Heart left ventricle (tissue), 16 donors: ENCODE results near the gene PROCA1. TPM values are rescaled to one million over a fixed set of nuclear protein-coding genes. Genes with fewer than 3 reads are reported as not detected.

Experiments
- ATAC-seq, 4 donors: fragments of 200-7000 bp; cut with Tn5 transposase; one replicate each; pipeline ENCODE4 v1.9.1; 2020 to 2022; ENCODE audit warnings: moderate library complexity in 4 of 4, mild to moderate bottlenecking in 3 of 4, moderate number of reproducible peaks in 1 of 4
- DNase-seq, 5 donors: peaks; one replicate each; pipeline ENCODE4 v3.0.0-alpha.2; 2020
- H3K27ac ChIP-seq, 12 donors: fragments of 200-600 bp; sonication (generic) in 4 of 12; one replicate each; pipeline versions ENCODE4 v1.5.0 to v1.8.0; 2016 to 2022; ENCODE audit warnings: mild to moderate bottlenecking in 2 of 12
- H3K27me3 ChIP-seq, 9 donors: fragments of 200-600 bp; sonication (generic) in 2 of 9; one replicate each; pipeline versions ENCODE4 v1.5.1 to v1.8.0; 2016 to 2022; ENCODE audit warnings: mild to moderate bottlenecking in 3 of 9
- H3K36me3 ChIP-seq, 9 donors: fragments of 200-600 bp; sonication (generic) in 2 of 9; one replicate each; pipeline versions ENCODE4 v1.5.0 to v1.8.0; 2018 to 2022; ENCODE audit warnings: mild to moderate bottlenecking in 2 of 9
- H3K4me1 ChIP-seq, 12 donors: fragments of 200-600 bp; sonication (generic) in 4 of 12; one replicate each; pipeline versions ENCODE4 v1.5.0 to v1.8.0; 2016 to 2022; ENCODE audit warnings: mild to moderate bottlenecking in 3 of 12
- H3K4me3 ChIP-seq, 12 donors: fragments of 200-600 bp; sonication (generic) in 4 of 12; one replicate each; pipeline versions ENCODE4 v1.5.0 to v1.8.0; 2017 to 2022; ENCODE audit warnings: mild to moderate bottlenecking in 9 of 12, moderate library complexity in 4 of 12
- H3K9me3 ChIP-seq, 12 donors: fragments of 200-600 bp; sonication (generic) in 4 of 12; one replicate each; pipeline versions ENCODE4 v1.5.0 to v1.8.0; 2016 to 2022; ENCODE audit warnings: mild to moderate bottlenecking in 1 of 12
- CTCF ChIP-seq, 12 donors: fragments of 200-600 bp; sonication (generic) in 4 of 12; IDR thresholded peaks; one replicate each; pipeline versions ENCODE4 v1.5.0 to v1.8.0; 2018 to 2022; ENCODE audit warnings: antibody characterized with exemption in 12 of 12, mild to moderate bottlenecking in 5 of 12
- POLR2A ChIP-seq, 2 donors: fragments of 450-650 bp; IDR thresholded peaks; one replicate each; pipeline ENCODE4 v1.6.1; 2017; ENCODE audit warnings: antibody characterized with exemption in 2 of 2, mild to moderate bottlenecking in 2 of 2, moderate library complexity in 2 of 2
- WGBS, 4 donors: extraction: QIAGEN DNeasy Blood & Tissue Kit in 2 of 4; methylation state at CpG; one replicate each; pipeline versions ENCODE4 v1.1.5 to v1.1.7; 2013 to 2018; 5-methylcytosine and 5-hydroxymethylcytosine counted together
- intact Hi-C, 10 donors: fragments of 100-400 bp; cut with DNase I; formaldehyde crosslinking; loops; one replicate each; pipeline versions ENCODE4 v1.11.1 to v1.14.2; 2022
- polyA plus RNA-seq, 2 donors: library from polyadenylated mRNA; stranded (reverse); fragments of 200-250 nt; gene quantifications; one replicate each; pipeline ENCODE4 v1.2.3, GENCODE V29; 2013
- total RNA-seq, 9 donors: library from RNA; depleted of rRNA in 2 of 9; stranded (reverse); fragments of >200 nt in 2 of 9; fragmentation: NEBNext Ultra II Directional in 3 of 9; extraction: Animal tissue kit (Norgen Biotek cat#: 25700) in 3 of 9; gene quantifications; one replicate each; pipeline versions ENCODE4 v1.1.0 to v1.2.4, GENCODE V29; 2016 to 2023
- donor health status: ischemic (EF 13 %, LVEDD 7.1; RV severe dilation, severe dysfunction).
- donor health status: healthy with polysubstance abuse.
- donor health status: DM: no; HTN: yes; CAD: no.
- donor health status: DM: no; HTN: no; CAD: no.
- donor health status: ischemic (EF 25% LVEDD 6.9; RV normal size, moderate dysfunction).
- donor health status: ischemic (EF 25% LVEDD 5.7; RV mildly dilated, moderate dysfunction).
- donor health status: healthy.
- donor health status: DM: yes; HTN: yes; CAD: no.
- donor health status: ischemic (EF 35%, LVEDD 5.7; RV mildly dilated, moderate dysfunction).
- donor health status: nonischemic (EF 11% LVEDD 7.7; RV severe dilation, severe dysfunction).
- donor health status: DM: yes; HTN: yes; CAD: no.
- donor health status: PGD.
- donor health status: ischemic (EF 29% LVEDD 5.4; RV normal size, mild dysfunction).
- donor health status: nonischemic (EF 23%, LVEDD 6.1; RV moderate dilation, normal function).

PROCA1 gene
- total and polyA plus RNA-seq, 11 donors, result 0.64 to 2.6 (median 1.0) TPM

GRCh38 chr17:28751600-28752366 lies 40.1 kb upstream of the PROCA1 start:
- H3K27ac ChIP-seq, result no peak overlapping the region
- no peaks in the 10 kb centered on the region for H3K9me3 ChIP-seq
- TF ChIP-seq POLR2A (IDR thresholded peaks at IDR 0.05) (no peak), CTCF (IDR thresholded peaks at IDR 0.05) (no peak)
- ATAC-seq (no peak), DNase-seq (no peak)
- H3K27me3 ChIP-seq, result no peaks in the 10 kb centered on the region
- WGBS, 4 donors, result 91 to 95% (median 94%) methylated on average over 10 of the region's 10 CpGs
- intact Hi-C loops, result loop anchor here in 3 of 10 donors (2.0 kb wide), 2 partner anchors 23 to 25 kb away; partner anchors contain the start of genes TLCD1 (in 2 of the 3) and NEK8 (in 1 of the 3)
- H3K4me3 ChIP-seq, result no peak overlapping the region
- peaks cover 0 to 20% (median 7%) of the 10 kb centered on the region in 9 donors for H3K36me3 ChIP-seq
- peaks cover 0 to 19% (median 7%) of the 10 kb centered on the region in 12 donors for H3K4me1 ChIP-seq

GRCh38 chr17:28750178-28751047 lies 38.7 kb upstream of the PROCA1 start:
- H3K27ac ChIP-seq, result no peak overlapping the region

GRCh38 chr17:28749516-28750177 lies 38.0 kb upstream of the PROCA1 start:
- TF ChIP-seq CTCF (IDR thresholded peaks at IDR 0.05), result no peak
- TF ChIP-seq POLR2A (IDR thresholded peaks at IDR 0.05), result no peak
- ATAC-seq, result no peak
- no peak for DNase-seq
- no peak overlapping the region for H3K4me3 ChIP-seq
- no peaks in the 10 kb centered on the region for H3K27me3 ChIP-seq
- intact Hi-C loops, result loop anchor here in 8 of 10 donors (1.0 to 2.0 kb wide), 4 partner anchors 21 to 23 kb away; partner anchors contain the start of genes TLCD1 (in 5 of the 8) and NEK8 (in 2 of the 8)
- H3K9me3 ChIP-seq, result no peaks in the 10 kb centered on the region
- H3K27ac ChIP-seq, result peak overlapping the region in 1 of 12 donors; percentile 4
- peaks cover 0 to 20% (median 4%) of the 10 kb centered on the region in 9 donors for H3K36me3 ChIP-seq
- WGBS, 4 donors, result 43 to 65% (median 59%) methylated on average over 9 to 11 of the region's 11 CpGs
- peaks cover 0 to 40% (median 25%) of the 10 kb centered on the region in 12 donors for H3K4me1 ChIP-seq

More at GRCh38 chr17:28750178-28751047, 38.7 kb upstream of the PROCA1 start:
- DNase-seq, result peak; percentile 88 to 94 (median 91)
- Histone ChIP-seq H3K27me3 (no peaks in the 10 kb centered on the region), H3K4me3 (no peak overlapping the region), H3K36me3 (peaks cover 0 to 20% (median 4%) of the 10 kb centered on the region in 9 donors), H3K4me1 (peaks cover 0 to 32% (median 20%) of the 10 kb centered on the region in 12 donors), H3K9me3 (no peaks in the 10 kb centered on the region)
- intact Hi-C loops, result loop anchor here in 7 of 10 donors (1.0 to 2.0 kb wide), 4 partner anchors 22 to 24 kb away; partner anchors contain the start of genes TLCD1 (in 5 of the 7) and NEK8 (in 1 of the 7)
- WGBS, 4 donors, result 40 to 43% (median 40%) methylated on average over 20 of the region's 20 CpGs
- TF ChIP-seq POLR2A (IDR thresholded peaks at IDR 0.05) (no peak), CTCF (IDR thresholded peaks at IDR 0.05) (peak; percentile 97 to 100 (median 100))
- peak; percentile 77 to 87 (median 81) for ATAC-seq
